ENCODE measurements around the gene COPE. TPM values are rescaled to one million over a fixed set of nuclear protein-coding genes. Genes with fewer than 3 reads are reported as not detected.

Gene COPE
- total RNA-seq, 1 experiment from 2014 or later: 408 TPM

DNA sequence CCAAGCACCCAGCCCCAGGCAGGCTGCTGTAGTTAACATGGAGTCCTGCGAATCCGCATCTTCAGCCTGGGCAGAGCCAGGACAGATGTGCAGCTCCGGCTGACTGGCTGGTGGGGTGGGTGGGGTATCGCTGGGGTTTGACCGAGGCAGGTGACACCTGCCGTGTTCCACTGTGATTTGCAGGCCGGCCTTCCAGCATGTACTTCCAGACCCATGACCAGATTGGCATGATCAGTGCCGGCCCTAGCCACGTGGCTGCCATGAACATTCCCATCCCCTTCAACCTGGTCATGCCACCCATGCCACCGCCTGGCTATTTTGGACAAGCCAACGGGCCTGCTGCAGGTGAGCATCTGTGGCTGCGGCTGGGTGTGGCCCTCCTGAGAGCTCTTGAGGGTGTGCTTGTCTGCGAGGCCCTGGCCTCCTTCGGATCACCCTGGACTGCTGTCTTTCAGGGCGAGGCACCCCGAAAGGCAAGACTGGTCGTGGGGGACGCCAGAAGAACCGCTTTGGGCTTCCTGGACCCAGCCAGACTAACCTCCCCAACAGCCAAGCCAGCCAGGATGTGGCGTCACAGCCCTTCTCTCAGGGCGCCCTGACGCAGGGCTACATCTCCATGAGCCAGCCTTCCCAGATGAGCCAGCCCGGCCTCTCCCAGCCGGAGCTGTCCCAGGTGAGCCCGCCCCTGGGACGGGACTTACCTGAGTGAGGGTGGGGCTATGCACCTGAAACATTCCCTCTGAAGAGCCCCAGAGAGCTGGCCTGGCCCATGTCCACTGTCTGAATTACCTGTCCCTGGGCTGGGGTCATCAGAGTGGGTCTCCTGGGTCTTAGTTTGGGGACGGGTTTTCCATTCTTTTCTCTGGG, 53.8 kb downstream of the COPE start:
- ATAC-seq (no peak), DNase-seq (no peak)
- Histone ChIP-seq H3K27me3 (ENCODE audit: low read length) (no peaks in the 10 kb centered on the region), H4K20me1 (ENCODE audit: low read length) (peaks cover 3% of the 10 kb centered on the region; the same call in 1 of the 2 replicates), H3K9ac (ENCODE audit: low read length) (no peak overlapping the region), H3F3A (ENCODE audit: low read length, unreplicated experiment) (no peaks in the 10 kb centered on the region), H3K9me3 (ENCODE audit: low read length) (no peaks in the 10 kb centered on the region), H3K4me1 (ENCODE audit: insufficient read depth, low read length) (no peaks in the 10 kb centered on the region), H3K9me2 (replicated peaks; ENCODE audit: low read length) (no peaks in the 10 kb centered on the region), H3K36me3 (ENCODE audit: low read depth, low read length) (peaks cover 48% of the 10 kb centered on the region), H3K27ac (ENCODE audit: low read length) (no peak overlapping the region), H3K4me3 (ENCODE audit: low read length) (no peak overlapping the region), H2AFZ (ENCODE audit: low read length) (no peak overlapping the region), H3K79me2 (ENCODE audit: low read length) (no peaks in the 10 kb centered on the region), H3K4me2 (ENCODE audit: low read length) (no peak overlapping the region)
- no peak for TF ChIP-seq EZH2 (IDR thresholded peaks at IDR 0.05; ENCODE audit: low read length, unreplicated experiment)
- TF ChIP-seq, protein P1, sequence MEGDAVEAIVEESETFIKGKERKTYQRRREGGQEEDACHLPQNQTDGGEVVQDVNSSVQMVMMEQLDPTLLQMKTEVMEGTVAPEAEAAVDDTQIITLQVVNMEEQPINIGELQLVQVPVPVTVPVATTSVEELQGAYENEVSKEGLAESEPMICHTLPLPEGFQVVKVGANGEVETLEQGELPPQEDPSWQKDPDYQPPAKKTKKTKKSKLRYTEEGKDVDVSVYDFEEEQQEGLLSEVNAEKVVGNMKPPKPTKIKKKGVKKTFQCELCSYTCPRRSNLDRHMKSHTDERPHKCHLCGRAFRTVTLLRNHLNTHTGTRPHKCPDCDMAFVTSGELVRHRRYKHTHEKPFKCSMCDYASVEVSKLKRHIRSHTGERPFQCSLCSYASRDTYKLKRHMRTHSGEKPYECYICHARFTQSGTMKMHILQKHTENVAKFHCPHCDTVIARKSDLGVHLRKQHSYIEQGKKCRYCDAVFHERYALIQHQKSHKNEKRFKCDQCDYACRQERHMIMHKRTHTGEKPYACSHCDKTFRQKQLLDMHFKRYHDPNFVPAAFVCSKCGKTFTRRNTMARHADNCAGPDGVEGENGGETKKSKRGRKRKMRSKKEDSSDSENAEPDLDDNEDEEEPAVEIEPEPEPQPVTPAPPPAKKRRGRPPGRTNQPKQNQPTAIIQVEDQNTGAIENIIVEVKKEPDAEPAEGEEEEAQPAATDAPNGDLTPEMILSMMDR (conservative IDR thresholded peaks at IDR 0.05; ENCODE audit: low read depth, low read length): no peak
- no peak for TF ChIP-seq EZH2phosphoT487 (IDR thresholded peaks at IDR 0.05; ENCODE audit: borderline replicate concordance, low read length)
- BruUV-seq (replicated peaks): no TSS peak
- intact Hi-C loops (cut with micrococcal nuclease): no loop called here
- ChIA-PET CTCF (no interaction called here), POLR2A (ENCODE audit: unreplicated experiment) (no interaction called here)

DNA sequence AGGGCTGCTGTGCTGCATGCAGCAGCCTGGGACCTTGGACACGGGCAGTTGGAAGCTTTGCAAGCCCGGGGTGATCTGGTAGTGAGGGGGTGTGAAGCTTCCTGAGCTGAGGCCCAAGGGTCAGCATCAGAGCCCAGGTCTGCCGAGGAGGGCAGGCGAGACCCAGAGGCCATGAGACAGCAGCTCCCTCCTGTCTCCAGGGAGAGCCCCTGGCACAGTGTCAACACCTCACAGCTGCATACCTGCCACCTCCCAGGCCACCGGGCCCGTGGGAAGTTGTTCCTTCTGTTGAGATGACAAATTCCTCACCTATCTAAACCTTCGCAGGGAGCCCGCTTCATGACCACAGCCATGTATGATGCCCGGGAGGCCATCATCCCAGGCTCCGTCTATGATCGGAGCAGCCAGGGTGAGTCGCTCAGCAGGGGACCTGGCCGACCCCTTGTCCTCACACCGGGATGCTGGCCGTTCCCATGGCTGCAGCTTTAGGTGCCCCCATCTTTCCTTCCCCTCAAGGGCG, 55.3 kb downstream of the COPE start:
- Histone ChIP-seq H3K27ac (ENCODE audit: low read length) (no peak overlapping the region), H3K9me2 (replicated peaks; ENCODE audit: low read length) (no peaks in the 10 kb centered on the region), H2AFZ (ENCODE audit: low read length) (no peak overlapping the region), H3K27me3 (ENCODE audit: low read length) (no peaks in the 10 kb centered on the region), H3K36me3 (ENCODE audit: low read depth, low read length) (peaks cover 61% of the 10 kb centered on the region), H3K4me2 (ENCODE audit: low read length) (no peak overlapping the region), H3K9me3 (ENCODE audit: low read length) (no peaks in the 10 kb centered on the region), H3K79me2 (ENCODE audit: low read length) (no peaks in the 10 kb centered on the region), H4K20me1 (ENCODE audit: low read length) (peaks cover 3% of the 10 kb centered on the region; the same call in 1 of the 2 replicates), H3F3A (ENCODE audit: low read length, unreplicated experiment) (no peaks in the 10 kb centered on the region), H3K4me1 (ENCODE audit: insufficient read depth, low read length) (no peaks in the 10 kb centered on the region), H3K9ac (ENCODE audit: low read length) (no peak overlapping the region), H3K4me3 (ENCODE audit: low read length) (no peak overlapping the region)
- no peak for TF ChIP-seq EZH2 (IDR thresholded peaks at IDR 0.05; ENCODE audit: low read length, unreplicated experiment)
- TF ChIP-seq, protein P1 (conservative IDR thresholded peaks at IDR 0.05; ENCODE audit: low read depth, low read length): no peak
- no peak for TF ChIP-seq EZH2phosphoT487 (IDR thresholded peaks at IDR 0.05; ENCODE audit: borderline replicate concordance, low read length)
- ChIA-PET POLR2A (ENCODE audit: unreplicated experiment) (no interaction called here), CTCF (no interaction called here)
- DNase-seq (no peak), ATAC-seq (no peak)
- intact Hi-C loops (cut with micrococcal nuclease): no loop called here
- no TSS peak for BruUV-seq (replicated peaks)

Data from PC-3 (cell line).